Brain microvascular endothelial cell (primary cell): ENCODE data around the gene RHOA.
"Not testable (repeated sequence)": the region's sequence is repeated elsewhere in the genome, so short reads cannot be mapped to it uniquely, and the experiment has no call there.

Experiments used
- DNase-seq: peaks from one replicate; pipeline ENCODE4 v3.0.0-alpha.2; 2020
- H3K27ac ChIP-seq: fragments of 250-450 bp; sonication (Bioruptor Pico); 2 replicates; pipeline ENCODE4 v1.5.1; 2020; ENCODE audit warnings: mild to moderate bottlenecking, moderate library complexity
- H3K27me3 ChIP-seq: fragments of 250-450 bp; sonication (Bioruptor Pico); replicated peaks from 2 replicates; pipeline ENCODE4 v1.5.1; 2020; ENCODE audit warnings: mild to moderate bottlenecking
- H3K36me3 ChIP-seq: fragments of 250-450 bp; sonication (Bioruptor Pico); replicated peaks from 2 replicates; pipeline ENCODE4 v1.5.1; 2020; ENCODE audit warnings: mild to moderate bottlenecking
- H3K4me3 ChIP-seq: 2 replicates; pipeline ENCODE4 v1.5.1; 2011; ENCODE audit warnings: low read depth, mild to moderate bottlenecking, control low read depth, low read length, moderate library complexity
- in situ Hi-C: cut with HindIII; loops from 2 replicates; pipeline ENCODE4 v1.10.0; 2017; ENCODE audit warnings: low sequenced_read_pairs, low pct_ligation_motif_present
- TF ChIP-seq, protein P1 (sequence below): IDR thresholded peaks from 2 replicates; pipeline ENCODE4 v1.5.1; 2011; ENCODE audit warnings: low read depth, mild to moderate bottlenecking, moderate library complexity, low read length, control low read depth, inconsistent platforms; ENCODE audit errors: missing control alignments

The RHOA gene

GRCh38 chr3:49358217-49358883 is 53.4 kb downstream of the RHOA start, which contains the start of gene GPX1:
TSS of gene GPX1 (minus strand) at chr3:49358353. CDS start at chr3:49358278, 75 bp downstream.
- TF ChIP-seq, protein P1, sequence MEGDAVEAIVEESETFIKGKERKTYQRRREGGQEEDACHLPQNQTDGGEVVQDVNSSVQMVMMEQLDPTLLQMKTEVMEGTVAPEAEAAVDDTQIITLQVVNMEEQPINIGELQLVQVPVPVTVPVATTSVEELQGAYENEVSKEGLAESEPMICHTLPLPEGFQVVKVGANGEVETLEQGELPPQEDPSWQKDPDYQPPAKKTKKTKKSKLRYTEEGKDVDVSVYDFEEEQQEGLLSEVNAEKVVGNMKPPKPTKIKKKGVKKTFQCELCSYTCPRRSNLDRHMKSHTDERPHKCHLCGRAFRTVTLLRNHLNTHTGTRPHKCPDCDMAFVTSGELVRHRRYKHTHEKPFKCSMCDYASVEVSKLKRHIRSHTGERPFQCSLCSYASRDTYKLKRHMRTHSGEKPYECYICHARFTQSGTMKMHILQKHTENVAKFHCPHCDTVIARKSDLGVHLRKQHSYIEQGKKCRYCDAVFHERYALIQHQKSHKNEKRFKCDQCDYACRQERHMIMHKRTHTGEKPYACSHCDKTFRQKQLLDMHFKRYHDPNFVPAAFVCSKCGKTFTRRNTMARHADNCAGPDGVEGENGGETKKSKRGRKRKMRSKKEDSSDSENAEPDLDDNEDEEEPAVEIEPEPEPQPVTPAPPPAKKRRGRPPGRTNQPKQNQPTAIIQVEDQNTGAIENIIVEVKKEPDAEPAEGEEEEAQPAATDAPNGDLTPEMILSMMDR = no peak
- H3K4me3 ChIP-seq = peak within 1 kb of the TSS; percentile 61
- peak; percentile 87 for DNase-seq
- peak within 1 kb of the TSS; percentile 88 for H3K27ac ChIP-seq
- in situ Hi-C loops = no loop called here
- peaks cover 62% of the 10 kb centered on the region for H3K36me3 ChIP-seq
- no peaks in the 10 kb centered on the region for H3K27me3 ChIP-seq

GRCh38 chr3:49357443-49358216 is 54.1 kb downstream of the RHOA start:
- peak overlapping the region; percentile 88 for H3K27ac ChIP-seq
- peaks cover 55% of the 10 kb centered on the region for H3K36me3 ChIP-seq

GRCh38 chr3:49357095-49357442 is 54.7 kb downstream of the RHOA start:
- Histone ChIP-seq H3K36me3 (peaks cover 49% of the 10 kb centered on the region), H3K27ac (peak overlapping the region; percentile 88), H3K4me3 (peak overlapping the region; percentile 61)
- in situ Hi-C loops, DNase-seq, H3K27me3 ChIP-seq: not testable (repeated sequence)

More at GRCh38 chr3:49357443-49358216, 54.1 kb downstream of the RHOA start:
- H3K4me3 ChIP-seq = peak overlapping the region; percentile 61
- H3K27me3 ChIP-seq, in situ Hi-C loops: not testable (repeated sequence)
- peak; percentile 88 for DNase-seq

DNA sequence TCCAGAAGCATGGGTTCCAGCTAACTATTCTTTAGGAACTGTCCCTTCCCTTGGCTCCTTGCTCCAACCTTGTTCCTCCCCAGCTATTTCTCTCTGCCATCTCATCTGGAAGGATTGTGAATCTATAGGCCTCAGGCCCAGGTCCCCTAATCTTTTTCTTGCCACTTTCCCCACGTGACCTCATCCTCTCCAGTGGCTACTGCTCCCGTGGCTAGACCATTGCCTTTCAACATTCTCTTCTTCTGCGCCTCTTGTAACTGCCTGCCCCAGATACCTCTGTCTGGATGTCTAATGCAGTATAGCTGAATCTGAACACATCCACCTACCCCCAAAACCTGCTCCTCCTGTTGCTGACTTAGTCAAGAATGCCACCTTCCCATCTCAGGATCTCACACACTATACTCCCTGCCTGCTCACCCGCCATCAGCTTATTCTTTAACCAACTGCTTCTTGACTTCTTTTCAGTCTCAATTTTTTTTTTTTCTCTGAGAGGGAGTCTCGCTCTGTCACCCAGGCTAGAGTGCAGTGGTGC is 58.8 kb downstream of the RHOA start:
- TF ChIP-seq, protein P1 = no peak
- H3K36me3 ChIP-seq = peaks cover 19% of the 10 kb centered on the region
- no peaks in the 10 kb centered on the region for H3K27me3 ChIP-seq
- DNase-seq = no peak
- in situ Hi-C loops = no loop called here
- no peak overlapping the region for H3K4me3 ChIP-seq
- H3K27ac ChIP-seq = no peak overlapping the region

DNA sequence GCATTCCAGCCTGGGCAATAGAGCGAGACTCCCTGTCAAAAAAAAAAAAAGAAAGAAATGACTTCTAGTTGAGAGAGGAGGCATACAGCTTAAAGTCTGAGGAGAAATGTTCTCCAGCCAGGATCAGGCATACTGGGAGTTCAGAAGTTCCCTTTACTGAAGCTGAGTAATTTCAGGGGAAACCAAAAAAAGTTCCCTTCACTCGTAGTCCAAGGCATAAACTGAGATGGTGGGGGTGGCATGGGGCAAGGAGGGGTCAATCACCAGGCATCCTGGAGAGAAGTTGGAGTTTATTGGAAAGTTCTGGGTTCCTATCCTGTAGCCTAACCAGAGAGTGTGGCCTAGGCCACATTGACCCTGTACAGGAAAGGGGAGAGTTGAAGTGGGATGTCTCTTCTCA is 59.5 kb downstream of the RHOA start:
- no peak for DNase-seq
- TF ChIP-seq, protein P1 = no peak
- peaks cover 16% of the 10 kb centered on the region for H3K36me3 ChIP-seq
- H3K27ac ChIP-seq = peak overlapping the region; percentile 54
- no peaks in the 10 kb centered on the region for H3K27me3 ChIP-seq
- H3K4me3 ChIP-seq = no peak overlapping the region
- in situ Hi-C loops = no loop called here

GRCh38 chr3:49351521-49352011 is 60.2 kb downstream of the RHOA start:
- Histone ChIP-seq H3K36me3 (peaks cover 11% of the 10 kb centered on the region), H3K27ac (peak overlapping the region; percentile 54), H3K27me3 (no peaks in the 10 kb centered on the region), H3K4me3 (no peak overlapping the region)
- DNase-seq = peak; percentile 84
- in situ Hi-C loops = no loop called here
- TF ChIP-seq, protein P1 = no peak
